Psoas muscle (tissue), 8 donors: Measurements from ENCODE around the gene CSRNP3. TPM values are rescaled to one million over a fixed set of nuclear protein-coding genes. Genes with fewer than 3 reads are reported as not detected.

Experiments
- ATAC-seq, 4 donors: fragments of 200-7000 bp; cut with Tn5 transposase; one replicate each; pipeline ENCODE4 v1.9.1; 2020; ENCODE audit warnings: moderate library complexity in 3 of 4, mild to moderate bottlenecking in 2 of 4
- DNase-seq, 2 donors: peaks; one replicate each; pipeline ENCODE4 v3.0.0-alpha.2; 2020
- H3K27ac ChIP-seq: fragments of 200-600 bp; one replicate; pipeline ENCODE4 v1.8.0; 2022
- H3K27me3 ChIP-seq, 3 donors: fragments of 200-600 bp in 1 of 3; one replicate each; pipeline versions ENCODE4 v1.6.1 to v1.8.0; 2013 to 2022; ENCODE audit warnings: low read length in 2 of 3, mild to moderate bottlenecking in 2 of 3, moderate library complexity in 1 of 3; ENCODE audit not compliant: insufficient read depth in 3 of 3
- H3K36me3 ChIP-seq, 2 donors: fragments of 200-600 bp in 1 of 2; one replicate each; pipeline versions ENCODE4 v1.6.1 to v1.8.0; 2013 to 2022; ENCODE audit warnings: low read depth in 1 of 2, mild to moderate bottlenecking in 1 of 2, moderate library complexity in 1 of 2; ENCODE audit not compliant: insufficient read depth in 1 of 2
- H3K4me1 ChIP-seq: fragments of 200-600 bp; one replicate; pipeline ENCODE4 v1.8.0; 2022
- H3K4me3 ChIP-seq: fragments of 200-600 bp; one replicate; pipeline ENCODE4 v1.8.0; 2022; ENCODE audit warnings: mild to moderate bottlenecking
- H3K9me3 ChIP-seq: fragments of 200-600 bp; one replicate; pipeline ENCODE4 v1.8.0; 2022
- CTCF ChIP-seq: fragments of 200-600 bp; IDR thresholded peaks from one replicate; pipeline ENCODE4 v1.8.0; 2022; ENCODE audit warnings: antibody characterized with exemption
- WGBS, 3 donors: extraction: QIAGEN DNeasy Blood & Tissue Kit; methylation state at CpG; one replicate each; pipeline versions ENCODE4 v1.1.6 to v1.1.7; 2013; 5-methylcytosine and 5-hydroxymethylcytosine counted together
- intact Hi-C, 2 donors: fragments of 100-400 bp; cut with DNase I; formaldehyde crosslinking; loops; one replicate each; pipeline versions ENCODE4 v1.11.0 to v1.14.2; 2022
- polyA plus RNA-seq, 3 donors: library from polyadenylated mRNA; stranded (reverse); fragments of 200-250 nt; gene quantifications; one replicate each; pipeline ENCODE4 v1.2.3, GENCODE V29; 2013
- total RNA-seq, 4 donors: library from RNA; stranded (reverse); fragmentation: NEBNext Ultra II Directional in 2 of 4; extraction: Animal tissue kit (Norgen Biotek cat#: 25700) in 2 of 4; gene quantifications; one replicate each; pipeline versions ENCODE4 v1.2.1 to v1.2.4, GENCODE V29; 2021 to 2023
- donor health status: healthy with polysubstance abuse.
- donor health status: DM: no; HTN: no; CAD: no; lungs with moderate emphysema.
- donor health status: Bipolar disorder and iron deficiency.
- donor health status: healthy.
- donor health status: DM: yes; HTN: yes; CAD: no.
- donor health status: DM: no; HTN: no; CAD: no.
- donor health status: DM: no; HTN: no; CAD: no.
- donor health status: DM: yes; HTN: yes; CAD: no.

CSRNP3 gene
- total and polyA plus RNA-seq, 7 donors = 0.04 to 1.6 (median 0.13) TPM; not detected in 1

GRCh38 chr2:165716091-165716490 lies 246.6 kb downstream of the CSRNP3 start:
- H3K36me3 ChIP-seq = no peaks in the 10 kb centered on the region
- no peak overlapping the region for H3K4me3 ChIP-seq
- DNase-seq (no peak), ATAC-seq (no peak)
- H3K4me1 ChIP-seq = no peaks in the 10 kb centered on the region
- TF ChIP-seq CTCF = no peak
- no peaks in the 10 kb centered on the region for H3K27me3 ChIP-seq
- no peak overlapping the region for H3K27ac ChIP-seq
- WGBS, 3 donors = 60 to 68% (median 62%) methylated on average over 1 of the region's 1 CpG
- intact Hi-C loops = no loop called here
- H3K9me3 ChIP-seq = no peaks in the 10 kb centered on the region

- H3K9me3 ChIP-seq = no peaks in the 10 kb centered on the region
- intact Hi-C loops = no loop called here
- no peak for TF ChIP-seq CTCF
- no peaks in the 10 kb centered on the region for H3K27me3 ChIP-seq
- no peaks in the 10 kb centered on the region for H3K36me3 ChIP-seq
- ATAC-seq (no peak), DNase-seq (no peak)
- no peaks in the 10 kb centered on the region for H3K4me1 ChIP-seq
- 18 to 28% (median 24%) methylated on average over 1 of the region's 1 CpG for WGBS, 3 donors
- H3K4me3 ChIP-seq = no peak overlapping the region
- no peak overlapping the region for H3K27ac ChIP-seq
Observed at GRCh38 chr2:165718610-165719210, 249.2 kb downstream of the CSRNP3 start.

GRCh38 chr2:165720511-165720910 lies 251.0 kb downstream of the CSRNP3 start:
- Histone ChIP-seq H3K4me1 (no peaks in the 10 kb centered on the region), H3K9me3 (no peaks in the 10 kb centered on the region), H3K27me3 (no peaks in the 10 kb centered on the region), H3K4me3 (no peak overlapping the region), H3K27ac (no peak overlapping the region), H3K36me3 (no peaks in the 10 kb centered on the region)
- no peak for DNase-seq
- TF ChIP-seq CTCF = no peak
- intact Hi-C loops = no loop called here
- no peak for ATAC-seq

- Histone ChIP-seq H3K9me3 (no peaks in the 10 kb centered on the region), H3K27ac (no peak overlapping the region), H3K4me3 (no peak overlapping the region), H3K27me3 (no peaks in the 10 kb centered on the region), H3K36me3 (no peaks in the 10 kb centered on the region), H3K4me1 (no peaks in the 10 kb centered on the region)
- intact Hi-C loops = no loop called here
- no peak for DNase-seq
- TF ChIP-seq CTCF = no peak
- no peak for ATAC-seq
Observed at GRCh38 chr2:165725421-165725820, 255.9 kb downstream of the CSRNP3 start.

Other genes starting within 250 kb of the CSRNP3 start
- not detected for gene SCN2A, start 230.3 kb upstream of the CSRNP3 start, total RNA-seq
- under 1 TPM in 2 of 3 donors, not detected in 1; under 0.01 to 0.03 TPM for gene SCN2A, start 230.3 kb upstream of the CSRNP3 start, polyA plus RNA-seq